HL-60 (cell line): ENCODE measurements around the gene SLC25A51.

Source experiments
- CTCF ChIP-seq: IDR thresholded peaks from one replicate; pipeline ENCODE4 v1.5.1; 2011; ENCODE audit warnings: low read length, control low read depth, inconsistent platforms; ENCODE audit not compliant: insufficient read depth
- POLR2AphosphoS5 ChIP-seq: IDR thresholded peaks from 2 replicates; pipeline ENCODE4 v1.6.1; 2012; ENCODE audit warnings: low read depth
- REST ChIP-seq: IDR thresholded peaks from 2 replicates; pipeline ENCODE4 v1.6.1; 2012; ENCODE audit warnings: low read depth; ENCODE audit not compliant: insufficient replicate concordance

- TF ChIP-seq CTCF (no peak), REST (no peak), POLR2AphosphoS5 (no peak)
Measured at GRCh38 chr9:37952731-37953130, 48.8 kb upstream of the SLC25A51 start.
